HUES48 (cell line): ENCODE data around the gene SENP8.
"Not testable (repeated sequence)": the region's sequence is repeated elsewhere in the genome, so short reads cannot be mapped to it uniquely, and the experiment has no call there.

ENCODE experiments used
- H3K27ac ChIP-seq: one replicate; pipeline ENCODE4 v1.7.0; 2013; ENCODE audit warnings: low read depth, low read length, inconsistent platforms
- H3K27me3 ChIP-seq: 2 replicates; pipeline ENCODE4 v1.6.1; 2013; ENCODE audit warnings: mild to moderate bottlenecking, low read length; ENCODE audit not compliant: control insufficient read depth, insufficient read depth
- H3K36me3 ChIP-seq: 2 replicates; pipeline ENCODE4 v1.6.1; 2013; ENCODE audit warnings: low read length; ENCODE audit not compliant: control insufficient read depth, insufficient read depth
- H3K4me1 ChIP-seq: 2 replicates; pipeline ENCODE4 v1.6.1; 2013; ENCODE audit warnings: mild to moderate bottlenecking, low read length; ENCODE audit not compliant: control insufficient read depth, insufficient read depth
- H3K4me3 ChIP-seq: 2 replicates; pipeline ENCODE4 v1.5.1; 2013; ENCODE audit warnings: mild to moderate bottlenecking, low read depth, low read length
- H3K9ac ChIP-seq: 2 replicates; pipeline ENCODE4 v1.6.1; 2013; ENCODE audit warnings: mild to moderate bottlenecking, low read depth, low read length, moderate library complexity
- H3K9me3 ChIP-seq: 2 replicates; pipeline ENCODE4 v1.6.1; 2013; ENCODE audit warnings: low read length; ENCODE audit not compliant: control insufficient read depth, insufficient read depth

Gene SENP8

GRCh38 chr15:72169236-72169920, 51.2 kb downstream of the SENP8 start:
- H3K4me3 ChIP-seq, result no peak overlapping the region
- H3K9me3 ChIP-seq, result no peaks in the 10 kb centered on the region
- peaks cover 7% of the 10 kb centered on the region for H3K4me1 ChIP-seq
- H3K36me3 ChIP-seq, result no peaks in the 10 kb centered on the region
- no peak overlapping the region for H3K9ac ChIP-seq
- no peak overlapping the region for H3K27ac ChIP-seq
- H3K27me3 ChIP-seq, result no peaks in the 10 kb centered on the region; the same call in 1 of the 2 replicates

- peaks cover 7% of the 10 kb centered on the region for H3K4me1 ChIP-seq
- H3K9me3 ChIP-seq, result no peaks in the 10 kb centered on the region
- no peak overlapping the region for H3K4me3 ChIP-seq
- H3K9ac ChIP-seq, result no peak overlapping the region
- H3K27me3 ChIP-seq, result no peaks in the 10 kb centered on the region; the same call in 1 of the 2 replicates
- H3K36me3 ChIP-seq, result no peaks in the 10 kb centered on the region
- H3K27ac ChIP-seq, result no peak overlapping the region
These were observed 51.9 kb downstream of the SENP8 start for GRCh38 chr15:72169921-72170611.

GRCh38 chr15:72170691-72171090, 52.5 kb downstream of the SENP8 start:
- no peak overlapping the region for H3K9ac ChIP-seq
- H3K4me3 ChIP-seq, result no peak overlapping the region
- peaks cover 7% of the 10 kb centered on the region for H3K4me1 ChIP-seq
- no peak overlapping the region for H3K27ac ChIP-seq
- no peaks in the 10 kb centered on the region for H3K36me3 ChIP-seq
- H3K9me3 ChIP-seq, result no peaks in the 10 kb centered on the region
- H3K27me3 ChIP-seq, result no peaks in the 10 kb centered on the region; the same call in 1 of the 2 replicates

- not testable (repeated sequence) for H3K27ac ChIP-seq, H3K9ac ChIP-seq
These were observed 53.8 kb downstream of the SENP8 start for GRCh38 chr15:72171978-72172377.

DNA sequence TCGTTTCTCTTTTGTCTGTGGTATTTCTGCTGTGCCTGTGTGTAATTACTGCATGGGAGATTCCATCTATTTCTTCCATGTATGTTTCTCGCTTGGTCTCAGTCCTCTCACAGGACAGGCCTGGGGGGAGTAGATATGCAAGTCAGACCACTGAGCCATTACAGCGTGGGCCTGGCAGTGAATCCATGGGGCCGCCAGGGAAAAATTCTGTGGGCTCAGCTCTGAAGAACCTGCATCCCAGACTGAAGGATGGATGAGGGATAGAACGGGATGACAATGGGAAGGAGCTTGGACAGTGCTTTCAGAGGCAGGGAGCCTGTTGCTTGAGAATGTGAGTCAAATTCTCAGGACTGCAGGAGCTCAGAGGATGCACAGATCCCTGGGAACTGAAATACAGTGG, 54.6 kb downstream of the SENP8 start:
- peaks cover 7% of the 10 kb centered on the region for H3K4me1 ChIP-seq
- H3K27ac ChIP-seq, result no peak overlapping the region
- H3K4me3 ChIP-seq, result no peak overlapping the region
- no peak overlapping the region for H3K9ac ChIP-seq
- no peaks in the 10 kb centered on the region for H3K36me3 ChIP-seq
- no peaks in the 10 kb centered on the region for H3K9me3 ChIP-seq
- no peaks in the 10 kb centered on the region; the same call in 1 of the 2 replicates for H3K27me3 ChIP-seq

More at GRCh38 chr15:72171978-72172377, 53.8 kb downstream of the SENP8 start:
- H3K9me3 ChIP-seq, H3K4me3 ChIP-seq, H3K27me3 ChIP-seq, H3K4me1 ChIP-seq, H3K36me3 ChIP-seq: not testable (repeated sequence)

- Histone ChIP-seq H3K27ac (no peak overlapping the region), H3K9me3 (no peaks in the 10 kb centered on the region), H3K4me1 (peaks cover 5% of the 10 kb centered on the region), H3K9ac (no peak overlapping the region), H3K4me3 (no peak overlapping the region), H3K36me3 (no peaks in the 10 kb centered on the region), H3K27me3 (no peaks in the 10 kb centered on the region; the same call in 1 of the 2 replicates)
These were observed 55.2 kb downstream of the SENP8 start for GRCh38 chr15:72173401-72173800.

DNA sequence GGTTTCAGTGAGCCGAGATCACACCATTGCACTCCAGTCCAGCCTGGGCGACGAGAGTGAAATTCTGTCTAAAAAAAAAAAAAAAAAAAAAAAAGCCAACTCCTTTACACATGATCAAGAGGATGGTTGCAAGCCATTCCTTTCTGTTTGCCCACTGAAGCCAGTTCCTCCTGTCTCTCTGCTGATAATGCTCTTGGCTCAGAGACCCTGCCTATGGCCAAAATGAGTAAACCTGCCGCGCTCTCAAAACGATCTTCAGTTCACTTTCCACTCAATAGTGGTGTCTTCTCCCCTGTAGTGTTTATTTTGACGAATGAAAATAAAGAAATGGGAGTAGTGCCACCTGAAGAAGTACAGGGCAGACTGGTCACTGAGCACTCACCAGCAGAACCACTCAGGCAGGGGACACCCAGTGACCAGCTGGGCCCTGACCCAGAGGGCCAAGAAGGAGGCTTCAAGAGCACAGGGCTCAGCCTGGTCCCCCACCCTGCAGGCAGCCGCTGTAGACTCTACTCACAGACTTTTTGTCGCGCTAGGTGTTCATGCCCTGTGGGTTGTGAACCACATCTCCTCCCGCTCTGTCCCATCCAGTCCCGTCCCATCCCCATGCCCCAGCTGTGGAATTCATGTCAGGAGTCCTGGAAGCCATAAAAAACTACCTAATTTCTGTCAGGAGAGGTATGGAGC, 55.8 kb downstream of the SENP8 start:
- Histone ChIP-seq H3K27ac (no peak overlapping the region), H3K9me3 (no peaks in the 10 kb centered on the region), H3K36me3 (no peaks in the 10 kb centered on the region), H3K4me1 (no peaks in the 10 kb centered on the region), H3K9ac (no peak overlapping the region), H3K4me3 (no peak overlapping the region), H3K27me3 (no peaks in the 10 kb centered on the region; the same call in 1 of the 2 replicates)

GRCh38 chr15:72174551-72175165, 56.5 kb downstream of the SENP8 start:
- no peak overlapping the region for H3K4me3 ChIP-seq
- H3K27me3 ChIP-seq, result no peaks in the 10 kb centered on the region
- H3K4me1 ChIP-seq, result no peaks in the 10 kb centered on the region
- H3K36me3 ChIP-seq, result no peaks in the 10 kb centered on the region
- no peak overlapping the region for H3K9ac ChIP-seq
- no peaks in the 10 kb centered on the region for H3K9me3 ChIP-seq
- H3K27ac ChIP-seq, result no peak overlapping the region

- Histone ChIP-seq H3K9me3 (no peaks in the 10 kb centered on the region), H3K4me3 (no peak overlapping the region), H3K4me1 (no peaks in the 10 kb centered on the region), H3K27me3 (no peaks in the 10 kb centered on the region), H3K9ac (no peak overlapping the region), H3K27ac (no peak overlapping the region), H3K36me3 (no peaks in the 10 kb centered on the region)
These were observed 57.2 kb downstream of the SENP8 start for GRCh38 chr15:72175186-72176044.

GRCh38 chr15:72176159-72176558, 58.0 kb downstream of the SENP8 start:
- Histone ChIP-seq H3K4me1 (no peaks in the 10 kb centered on the region), H3K36me3 (no peaks in the 10 kb centered on the region), H3K9me3 (no peaks in the 10 kb centered on the region), H3K9ac (no peak overlapping the region), H3K27ac (no peak overlapping the region), H3K27me3 (no peaks in the 10 kb centered on the region), H3K4me3 (no peak overlapping the region)
